Heart left ventricle (tissue), 13 donors: ENCODE results near the gene SLC9A8.

Experiments
- POLR2A ChIP-seq, 2 donors: fragments of 450-650 bp; IDR thresholded peaks; one replicate each; pipeline ENCODE4 v1.6.1; 2017; ENCODE audit warnings: antibody characterized with exemption in 2 of 2, mild to moderate bottlenecking in 2 of 2, moderate library complexity in 2 of 2
- TF ChIP-seq, protein P1 (sequence below), 12 donors: fragments of 200-600 bp; sonication (generic) in 4 of 12; IDR thresholded peaks; one replicate each; pipeline versions ENCODE4 v1.5.0 to v1.8.0; 2018 to 2022; ENCODE audit warnings: antibody characterized with exemption in 12 of 12, mild to moderate bottlenecking in 5 of 12
- donor health status: ischemic (EF 13 %, LVEDD 7.1; RV severe dilation, severe dysfunction).
- donor health status: DM: no; HTN: yes; CAD: no.
- donor health status: DM: no; HTN: no; CAD: no.
- donor health status: ischemic (EF 25% LVEDD 6.9; RV normal size, moderate dysfunction).
- donor health status: ischemic (EF 25% LVEDD 5.7; RV mildly dilated, moderate dysfunction).
- donor health status: ischemic (EF 35%, LVEDD 5.7; RV mildly dilated, moderate dysfunction).
- donor health status: nonischemic (EF 11% LVEDD 7.7; RV severe dilation, severe dysfunction).
- donor health status: DM: yes; HTN: yes; CAD: no.
- donor health status: PGD.
- donor health status: ischemic (EF 29% LVEDD 5.4; RV normal size, mild dysfunction).
- donor health status: nonischemic (EF 23%, LVEDD 6.1; RV moderate dilation, normal function).

GRCh38 chr20:49886571-49887213 is 74.1 kb downstream of the SLC9A8 start:
- no peak for TF ChIP-seq POLR2A (IDR thresholded peaks at IDR 0.05)
- TF ChIP-seq, protein P1, sequence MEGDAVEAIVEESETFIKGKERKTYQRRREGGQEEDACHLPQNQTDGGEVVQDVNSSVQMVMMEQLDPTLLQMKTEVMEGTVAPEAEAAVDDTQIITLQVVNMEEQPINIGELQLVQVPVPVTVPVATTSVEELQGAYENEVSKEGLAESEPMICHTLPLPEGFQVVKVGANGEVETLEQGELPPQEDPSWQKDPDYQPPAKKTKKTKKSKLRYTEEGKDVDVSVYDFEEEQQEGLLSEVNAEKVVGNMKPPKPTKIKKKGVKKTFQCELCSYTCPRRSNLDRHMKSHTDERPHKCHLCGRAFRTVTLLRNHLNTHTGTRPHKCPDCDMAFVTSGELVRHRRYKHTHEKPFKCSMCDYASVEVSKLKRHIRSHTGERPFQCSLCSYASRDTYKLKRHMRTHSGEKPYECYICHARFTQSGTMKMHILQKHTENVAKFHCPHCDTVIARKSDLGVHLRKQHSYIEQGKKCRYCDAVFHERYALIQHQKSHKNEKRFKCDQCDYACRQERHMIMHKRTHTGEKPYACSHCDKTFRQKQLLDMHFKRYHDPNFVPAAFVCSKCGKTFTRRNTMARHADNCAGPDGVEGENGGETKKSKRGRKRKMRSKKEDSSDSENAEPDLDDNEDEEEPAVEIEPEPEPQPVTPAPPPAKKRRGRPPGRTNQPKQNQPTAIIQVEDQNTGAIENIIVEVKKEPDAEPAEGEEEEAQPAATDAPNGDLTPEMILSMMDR (IDR thresholded peaks at IDR 0.05) = no peak
